GM12878 (cell line): ENCODE measurements around the gene IL16. TPM values are rescaled to one million over a fixed set of nuclear protein-coding genes. Genes with fewer than 3 reads are reported as not detected.

Source experiments
- ATAC-seq: fragments of 200-7000 bp; cut with Tn5 transposase; 3 replicates; pipeline ENCODE4 v1.9.1; 2020; ENCODE audit warnings: mild to moderate bottlenecking, moderate library complexity
- BruUV-seq: library from RNA; stranded (reverse); fragments of 400-500 nt; replicated peaks from 2 replicates; lab custom pipeline; 2021; lab: Mats Ljungman, UMichigan
- CTCF ChIA-PET: fragments of 300-600 bp; sonication (Branson Sonifier 250); formaldehyde crosslinking; extraction: SDS; loops from one replicate; lab custom pipeline; 2021; ENCODE audit warnings: inconsistent platforms; lab: Yijun Ruan, JAX
- POLR2A ChIA-PET: fragments of 350-600 bp; formaldehyde crosslinking; extraction: SDS; loops from one replicate; lab custom pipeline; 2021; ENCODE audit warnings: inconsistent platforms; lab: Charles Lee
- RAD21 ChIA-PET: fragments of 300-600 bp; sonication (Branson Sonifier 250); formaldehyde crosslinking; loops from one replicate; lab custom pipeline; 2023; ENCODE audit warnings: antibody characterized with exemption; ENCODE audit not compliant: unreplicated experiment; lab: Charles Lee
- SMC1A ChIA-PET: fragments of 300-600 bp; sonication (Branson Sonifier 250); formaldehyde crosslinking; loops from one replicate; lab custom pipeline; 2023; ENCODE audit not compliant: unreplicated experiment, uncharacterized antibody; lab: Charles Lee
- DNase-seq: peaks from one replicate; pipeline ENCODE4 v3.0.0-alpha.2; 2011; ENCODE audit warnings: low read depth, low spot score
- FAIRE-seq: peaks from 3 replicates; lab custom pipeline; 2011; peaks lifted over from hg19 to GRCh38; lab: Jason Lieb, UNC
- H2AFZ ChIP-seq: 2 replicates; pipeline ENCODE4 v1.6.0; 2011; ENCODE audit warnings: low read depth, low read length, control low read depth; ENCODE audit not compliant: control insufficient read depth
- H3K27ac ChIP-seq: 2 replicates; pipeline ENCODE4 v1.5.1; 2011; ENCODE audit warnings: control low read depth; ENCODE audit not compliant: control insufficient read depth, insufficient read depth
- H3K27me3 ChIP-seq, 2 experiments: replicated peaks in 1 of 2; 2 replicates each; pipeline versions ENCODE4 v1.6.0 to v1.6.1; 2011; ENCODE audit warnings: low read length in 1 of 2; ENCODE audit not compliant: control insufficient read depth in 2 of 2, insufficient read depth in 2 of 2
- H3K36me3 ChIP-seq, 2 experiments: 2 replicates each; pipeline ENCODE4 v1.5.1; 2011; ENCODE audit warnings: low read length in 1 of 2; ENCODE audit not compliant: control insufficient read depth in 2 of 2, insufficient read depth in 2 of 2
- H3K4me1 ChIP-seq: 2 replicates; pipeline ENCODE4 v1.6.1; 2011; ENCODE audit warnings: mild to moderate bottlenecking, low read length, moderate library complexity, mixed read lengths; ENCODE audit not compliant: control insufficient read depth, insufficient read depth
- H3K4me2 ChIP-seq: 2 replicates; pipeline ENCODE4 v1.6.0; 2011; ENCODE audit warnings: control low read depth; ENCODE audit not compliant: control insufficient read depth, insufficient read depth
- H3K4me3 ChIP-seq: fragments of 200-600 bp; sonication (generic); 2 replicates; pipeline ENCODE4 v1.5.1; 2016
- H3K79me2 ChIP-seq: 2 replicates; pipeline ENCODE4 v1.6.0; 2011; ENCODE audit warnings: low read length; ENCODE audit not compliant: control insufficient read depth, insufficient read depth
- H3K9ac ChIP-seq: 2 replicates; pipeline ENCODE4 v1.8.0; 2011; ENCODE audit warnings: low read length, control low read depth, mixed read lengths; ENCODE audit not compliant: control insufficient read depth, insufficient read depth
- H3K9me3 ChIP-seq: replicated peaks from 3 replicates; pipeline ENCODE4 v1.5.1; 2011; ENCODE audit warnings: mild to moderate bottlenecking, low read length; ENCODE audit not compliant: control insufficient read depth, insufficient read depth
- H4K20me1 ChIP-seq: 2 replicates; pipeline ENCODE4 v1.6.0; 2011; ENCODE audit not compliant: control insufficient read depth, insufficient read depth
- ATF2 ChIP-seq: IDR thresholded peaks from 2 replicates; pipeline ENCODE4 v1.6.1; 2012; ENCODE audit warnings: low read length, inconsistent platforms
- BACH1 ChIP-seq: fragments of 450-650 bp; IDR thresholded peaks from 2 replicates; pipeline ENCODE4 v1.6.1; 2017; ENCODE audit warnings: mild to moderate bottlenecking, borderline replicate concordance
- BCL3 ChIP-seq: IDR thresholded peaks from 2 replicates; pipeline ENCODE4 v1.6.1; 2011; ENCODE audit warnings: borderline replicate concordance, low read depth, mild to moderate bottlenecking, moderate library complexity, low read length; ENCODE audit not compliant: insufficient read depth, poor library complexity, severe bottlenecking
- CHD1 ChIP-seq: IDR thresholded peaks from 2 replicates; pipeline ENCODE4 v1.6.1; 2012; ENCODE audit warnings: low read depth, low read length, improper control_type of control experiment
- CHD2 ChIP-seq: IDR thresholded peaks from 2 replicates; pipeline ENCODE4 v1.6.1; 2011; ENCODE audit warnings: low read depth, low read length, improper control_type of control experiment, borderline replicate concordance
- HDGF ChIP-seq: fragments of 450-650 bp; IDR thresholded peaks from 2 replicates; pipeline ENCODE4 v1.6.1; 2016; ENCODE audit warnings: antibody characterized with exemption
- IKZF1 ChIP-seq: fragments of 450-650 bp; conservative IDR thresholded peaks from 2 replicates; pipeline ENCODE4 v1.6.1; 2017; ENCODE audit warnings: antibody characterized with exemption, mild to moderate bottlenecking
- MXI1 ChIP-seq: fragments of 150-350 bp; IDR thresholded peaks from 2 replicates; pipeline ENCODE4 v1.6.1; 2011; ENCODE audit warnings: low read depth, mild to moderate bottlenecking, inconsistent platforms, low read length, improper control_type of control experiment
- MYC ChIP-seq: IDR thresholded peaks from 2 replicates; pipeline ENCODE4 v1.6.1; 2011; ENCODE audit warnings: mild to moderate bottlenecking, low read length, moderate library complexity, inconsistent platforms; ENCODE audit not compliant: insufficient read depth, insufficient replicate concordance, insufficient read length, severe bottlenecking
- NFYB ChIP-seq: IDR thresholded peaks from 2 replicates; pipeline ENCODE4 v1.6.1; 2011; ENCODE audit warnings: low read depth, mild to moderate bottlenecking, low read length, improper control_type of control experiment, moderate library complexity; ENCODE audit not compliant: insufficient read depth
- PAX5 ChIP-seq: IDR thresholded peaks from 2 replicates; pipeline ENCODE4 v1.6.1; 2011; ENCODE audit warnings: low read depth, low read length, borderline replicate concordance
- ZBED1 ChIP-seq: IDR thresholded peaks from 2 replicates; pipeline ENCODE4 v1.6.1; 2016; ENCODE audit warnings: borderline replicate concordance
- ZBTB11 ChIP-seq: fragments of 450-650 bp; formaldehyde crosslinking; IDR thresholded peaks from 2 replicates; pipeline ENCODE4 v1.5.0; 2022; ENCODE audit warnings: mild to moderate bottlenecking, missing genetic modification characterization
- ZNF207 ChIP-seq: fragments of 450-650 bp; IDR thresholded peaks from 2 replicates; pipeline ENCODE4 v1.6.1; 2014; ENCODE audit warnings: antibody characterized with exemption, mild to moderate bottlenecking, borderline replicate concordance
- WGBS: methylation state at CpG from one replicate; pipeline ENCODE4 v1.1.6; 2016; ENCODE audit warnings: low lambda C conversion rate; ENCODE audit not compliant: insufficient replicate concordance, insufficient coverage; ENCODE audit errors: missing lambda C conversion rate; 5-methylcytosine and 5-hydroxymethylcytosine counted together
- in situ Hi-C: fragments of 300-500 bp; cut with MboI; formaldehyde crosslinking; loops from 9 replicates; pipeline ENCODE4 v1.14.3; 2018; ENCODE audit warnings: mixed read lengths
- intact Hi-C: fragments of 100-400 bp; cut with micrococcal nuclease; formaldehyde crosslinking; loops from one replicate; pipeline ENCODE4 v1.14.2; 2022; ENCODE audit not compliant: unreplicated experiment
- polyA plus RNA-seq, 11 experiments: library from polyadenylated mRNA; depleted of rRNA in 4 of 11; unstranded in 6 of 11; stranded (reverse) in 5 of 11; fragments of >200 nt; fragmentation: Nextera tagmentation in 4 of 11; fragmentation: Illumina TruSeq in 1 of 11; extraction: Ambion mirVana in 4 of 11; extraction: Trizol in 1 of 11; gene quantifications; 1 replicate in 1 of 11; 2 replicates in 10 of 11; pipeline versions ENCODE4 v1.2.1 to v1.2.3, GENCODE V29; 2011 to 2016; ENCODE audit warnings: inconsistent platforms in 2 of 11, missing spikeins in 2 of 11, low read depth in 1 of 11
- total RNA-seq, 4 experiments: library from RNA; depleted of rRNA in 3 of 4; stranded (reverse); fragments of >200 nt in 3 of 4; fragmentation: Illumina TruSeq in 1 of 4; extraction: Trizol in 1 of 4; gene quantifications; 2 replicates each; pipeline versions ENCODE4 v1.2.1 to v1.2.3, GENCODE V29; 2013 to 2021

The IL16 gene
- total and polyA plus RNA-seq, 10 of the 15 experiments (the other 5 are each of a cell fraction or from before 2014, with no cell fraction given) = 21.7 to 206 (median 44.5) TPM

GRCh38 chr15:81221449-81221848 is 24.8 kb downstream of the IL16 start:
- ChIA-PET RAD21 (no interaction called here), SMC1A (interaction anchor here (0.6 to 1.8 kb wide), 4 partner anchors 11 to 113 kb away, joined by 3 to 6 read pairs (median 4); no protein-coding TSS in a partner anchor), POLR2A (no interaction called here), CTCF (no interaction called here)
- DNase-seq (no peak), ATAC-seq (no peak), FAIRE-seq (no peak)
- no peaks in the 10 kb centered on the region for H4K20me1 ChIP-seq
- no peaks in the 10 kb centered on the region for H3K36me3 ChIP-seq
- no peaks in the 10 kb centered on the region for H3K9me3 ChIP-seq
- intact Hi-C loops = no loop called here
- H2AFZ ChIP-seq = no peak overlapping the region
- 0% methylated on average over 1 of the region's 1 CpG for WGBS
- no peak overlapping the region for H3K4me3 ChIP-seq
- in situ Hi-C loops = no loop called here
- H3K9ac ChIP-seq = no peak overlapping the region
- no TSS peak for BruUV-seq
- H3K27me3 ChIP-seq = no peaks in the 10 kb centered on the region; a peak in 1 of 4 replicates
- no peak overlapping the region for H3K27ac ChIP-seq
- H3K4me2 ChIP-seq = no peak overlapping the region
- H3K79me2 ChIP-seq = no peaks in the 10 kb centered on the region
- TF ChIP-seq BCL3 = no peak
- TF ChIP-seq ZBED1 = no peak
- TF ChIP-seq IKZF1 = no peak
- no peak for TF ChIP-seq HDGF
- TF ChIP-seq MXI1 = no peak
- TF ChIP-seq ZNF207 = no peak
- TF ChIP-seq CHD2 = no peak
- no peak for TF ChIP-seq BACH1
- no peak for TF ChIP-seq MYC
- TF ChIP-seq ATF2 = no peak
- TF ChIP-seq NFYB = no peak
- TF ChIP-seq CHD1 = no peak
- no peak for TF ChIP-seq ZBTB11 (CRISPR knock-in tag)
- no peak for TF ChIP-seq PAX5
- no peaks in the 10 kb centered on the region for H3K4me1 ChIP-seq
